Endothelial cell of umbilical vein (primary cell): ENCODE results near the gene SMC5. TPM values are rescaled to one million over a fixed set of nuclear protein-coding genes. Genes with fewer than 3 reads are reported as not detected.

Experiments used
- BruUV-seq: library from RNA; stranded (reverse); fragments of 400-500 nt; replicated peaks from 2 replicates; lab custom pipeline; 2021; lab: Mats Ljungman, UMichigan
- CTCF ChIA-PET: fragments of 300-600, 350-600 bp; sonication (Branson Sonifier 250); formaldehyde crosslinking; loops from one replicate; lab custom pipeline; 2021; ENCODE audit warnings: antibody characterized with exemption, inconsistent platforms; lab: Charles Lee
- POLR2A ChIA-PET: fragments of 300-600, 350-600 bp; sonication (Branson Sonifier 250); formaldehyde crosslinking; loops from one replicate; lab custom pipeline; 2021; ENCODE audit warnings: antibody characterized with exemption, inconsistent platforms; lab: Charles Lee
- DNase-seq: peaks from one replicate; pipeline ENCODE4 v3.0.0-alpha.2; 2011; ENCODE audit warnings: low read depth, low spot score
- FAIRE-seq: peaks from 2 replicates; lab custom pipeline; 2011; peaks lifted over from hg19 to GRCh38; lab: Jason Lieb, UNC
- H2AFZ ChIP-seq: 2 replicates; pipeline ENCODE4 v1.6.0; 2012; ENCODE audit warnings: low read depth, low read length, control low read depth, inconsistent platforms
- H3K27ac ChIP-seq: 2 replicates; pipeline ENCODE4 v1.5.1; 2011; ENCODE audit warnings: low read depth, mild to moderate bottlenecking, control low read depth, low read length, moderate library complexity; ENCODE audit not compliant: insufficient read depth
- H3K27me3 ChIP-seq, 2 experiments: 2 replicates each; pipeline versions ENCODE4 v1.6.0 to v1.6.1; 2011; ENCODE audit warnings: low read length in 2 of 2, mixed read lengths in 1 of 2; ENCODE audit not compliant: control insufficient read depth in 2 of 2, insufficient read depth in 2 of 2
- H3K36me3 ChIP-seq, 2 experiments: 2 replicates in 1 of 2; 3 replicates in 1 of 2; pipeline ENCODE4 v1.5.1; 2011; ENCODE audit warnings: low read length in 2 of 2, mild to moderate bottlenecking in 1 of 2, moderate library complexity in 1 of 2; ENCODE audit not compliant: control insufficient read depth in 2 of 2, insufficient read depth in 2 of 2; ENCODE audit errors: extremely low read depth in 1 of 2
- H3K4me1 ChIP-seq: 3 replicates; pipeline ENCODE4 v1.5.1; 2011; ENCODE audit warnings: mild to moderate bottlenecking, low read length; ENCODE audit not compliant: control insufficient read depth, insufficient read depth; ENCODE audit errors: extremely low read depth
- H3K4me2 ChIP-seq: 2 replicates; pipeline ENCODE4 v1.6.1; 2011; ENCODE audit warnings: low read length, control low read depth, mixed read lengths; ENCODE audit not compliant: insufficient read depth
- H3K4me3 ChIP-seq, 3 experiments: fragments of 200-600 bp in 1 of 3; sonication (generic), shearing (Covaris generic) in 1 of 3; replicated peaks in 1 of 3; 2 replicates each; pipeline ENCODE4 v1.5.1; 2011 to 2016; ENCODE audit warnings: control low read depth in 3 of 3, low read length in 3 of 3, mild to moderate bottlenecking in 2 of 3, inconsistent platforms in 1 of 3, low read depth in 1 of 3, moderate library complexity in 1 of 3; ENCODE audit not compliant: insufficient read depth in 1 of 3
- H3K79me2 ChIP-seq: 2 replicates; pipeline ENCODE4 v1.6.0; 2012; ENCODE audit warnings: low read length, inconsistent platforms; ENCODE audit not compliant: control insufficient read depth, insufficient read depth
- H3K9ac ChIP-seq: replicated peaks from 2 replicates; pipeline ENCODE3; 2011; ENCODE audit warnings: low read length, control low read depth; ENCODE audit not compliant: insufficient read depth; ENCODE audit errors: extremely low read depth
- H3K9me1 ChIP-seq: replicated peaks from 3 replicates; pipeline ENCODE4 v1.6.0; 2011; ENCODE audit warnings: mild to moderate bottlenecking, low read length; ENCODE audit not compliant: control insufficient read depth, insufficient read depth; ENCODE audit errors: extremely low read depth
- H3K9me3 ChIP-seq: replicated peaks from 2 replicates; pipeline ENCODE4 v1.5.1; 2012; ENCODE audit warnings: low read length, inconsistent platforms; ENCODE audit not compliant: control insufficient read depth, insufficient read depth
- H4K20me1 ChIP-seq: replicated peaks from 2 replicates; pipeline ENCODE3; 2011; ENCODE audit warnings: mild to moderate bottlenecking, low read length; ENCODE audit not compliant: control insufficient read depth, insufficient read depth; ENCODE audit errors: extremely low read depth
- EZH2 ChIP-seq: IDR thresholded peaks from 2 replicates; pipeline ENCODE4 v1.6.1; 2012; ENCODE audit warnings: borderline replicate concordance, low read depth, mild to moderate bottlenecking, moderate library complexity, low read length, inconsistent platforms; ENCODE audit not compliant: severe bottlenecking
- FOS ChIP-seq: IDR thresholded peaks from 2 replicates; pipeline ENCODE4 v1.6.1; 2011; ENCODE audit warnings: mild to moderate bottlenecking, low read length, moderate library complexity, borderline replicate concordance; ENCODE audit not compliant: insufficient read depth
- POLR2A ChIP-seq: IDR thresholded peaks from 2 replicates; pipeline ENCODE4 v1.6.1; 2012; ENCODE audit warnings: low read depth, mild to moderate bottlenecking, control low read depth, low read length
- dilution Hi-C: fragments of 300-500 bp; cut with MboI; formaldehyde crosslinking; loops from one replicate; pipeline ENCODE4 v1.15.0; 2019; ENCODE audit warnings: low sequenced_read_pairs; ENCODE audit not compliant: extremely low pct_ligation_motif_present
- intact Hi-C: fragments of 100-400 bp; cut with micrococcal nuclease; formaldehyde crosslinking; loops from one replicate; pipeline ENCODE4 v1.10.0; 2022
- polyA plus RNA-seq, 4 experiments: library from polyadenylated mRNA; depleted of rRNA in 3 of 4; stranded (reverse) in 3 of 4; unstranded in 1 of 4; fragments of >200 nt; gene quantifications; 2 replicates each; pipeline versions ENCODE4 v1.2.1 to v1.2.3, GENCODE V29; 2011 to 2012; ENCODE audit warnings: missing spikeins in 1 of 4
- total RNA-seq: library from RNA; stranded (reverse); gene quantifications from 2 replicates; pipeline ENCODE4 v1.2.3, GENCODE V29; 2021
- TF ChIP-seq, protein P1 (sequence below), 2 donors: IDR thresholded peaks; 1 replicate in 1 of 2; 2 replicates in 1 of 2; pipeline ENCODE4 v1.5.1; 2011; ENCODE audit warnings: low read length in 2 of 2, mild to moderate bottlenecking in 2 of 2, moderate library complexity in 2 of 2, control low read depth in 1 of 2, inconsistent platforms in 1 of 2, low read depth in 1 of 2; ENCODE audit not compliant: insufficient read depth in 1 of 2; ENCODE audit errors: extremely low read depth in 1 of 2

SMC5 gene
- total and polyA plus RNA-seq, 2 donors (not counting 3 experiments of a cell fraction or from before 2014, with no cell fraction given) = 17.1 to 32.8 TPM

DNA sequence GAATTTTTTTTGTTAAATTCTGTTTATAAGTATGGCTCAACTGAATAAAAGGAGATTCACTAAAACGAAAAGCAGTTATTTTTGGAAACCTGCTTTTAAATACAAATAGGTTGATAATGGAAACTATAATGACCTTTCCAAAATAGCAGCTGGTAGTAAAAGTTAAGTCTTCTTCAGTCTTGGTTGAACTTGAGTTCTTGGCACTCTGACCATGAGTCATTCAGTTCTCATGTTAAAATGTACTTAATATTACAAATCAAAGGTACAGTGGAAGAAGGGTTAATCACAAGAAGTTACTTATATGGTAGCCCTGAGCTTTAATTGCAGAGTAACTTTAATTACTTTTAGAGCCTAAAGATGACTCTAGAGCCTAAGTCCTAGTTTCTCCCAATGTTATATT, 93.6 kb downstream of the SMC5 start:
- Histone ChIP-seq H3K79me2 (no peaks in the 10 kb centered on the region), H3K4me1 (no peaks in the 10 kb centered on the region), H3K27me3 (no peaks in the 10 kb centered on the region), H3K9ac (no peak overlapping the region), H3K27ac (no peak overlapping the region), H3K9me3 (no peaks in the 10 kb centered on the region), H3K9me1 (no peaks in the 10 kb centered on the region), H3K4me3 (no peak overlapping the region), H2AFZ (no peak overlapping the region), H3K36me3 (peaks cover 2 to 8% of the 10 kb centered on the region in 2 experiments), H3K4me2 (no peak overlapping the region), H4K20me1 (no peaks in the 10 kb centered on the region)
- ChIA-PET CTCF (interaction anchor here (0.7 to 3.8 kb wide), 6 partner anchors 12 to 250 kb away, joined by 3 to 30 read pairs (median 4); no protein-coding TSS in a partner anchor), POLR2A (interaction anchor here (0.9 kb wide), 1 partner anchor 68 kb away, joined by 3 read pairs; no protein-coding TSS in a partner anchor)
- intact Hi-C loops = loop anchor here (2.0 kb wide), 1 partner anchor 60 kb away; no protein-coding TSS in a partner anchor
- BruUV-seq = no TSS peak
- TF ChIP-seq, protein P1, sequence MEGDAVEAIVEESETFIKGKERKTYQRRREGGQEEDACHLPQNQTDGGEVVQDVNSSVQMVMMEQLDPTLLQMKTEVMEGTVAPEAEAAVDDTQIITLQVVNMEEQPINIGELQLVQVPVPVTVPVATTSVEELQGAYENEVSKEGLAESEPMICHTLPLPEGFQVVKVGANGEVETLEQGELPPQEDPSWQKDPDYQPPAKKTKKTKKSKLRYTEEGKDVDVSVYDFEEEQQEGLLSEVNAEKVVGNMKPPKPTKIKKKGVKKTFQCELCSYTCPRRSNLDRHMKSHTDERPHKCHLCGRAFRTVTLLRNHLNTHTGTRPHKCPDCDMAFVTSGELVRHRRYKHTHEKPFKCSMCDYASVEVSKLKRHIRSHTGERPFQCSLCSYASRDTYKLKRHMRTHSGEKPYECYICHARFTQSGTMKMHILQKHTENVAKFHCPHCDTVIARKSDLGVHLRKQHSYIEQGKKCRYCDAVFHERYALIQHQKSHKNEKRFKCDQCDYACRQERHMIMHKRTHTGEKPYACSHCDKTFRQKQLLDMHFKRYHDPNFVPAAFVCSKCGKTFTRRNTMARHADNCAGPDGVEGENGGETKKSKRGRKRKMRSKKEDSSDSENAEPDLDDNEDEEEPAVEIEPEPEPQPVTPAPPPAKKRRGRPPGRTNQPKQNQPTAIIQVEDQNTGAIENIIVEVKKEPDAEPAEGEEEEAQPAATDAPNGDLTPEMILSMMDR (IDR thresholded peaks at IDR 0.05; ENCODE audit: extremely low read depth in 1 of 2, insufficient read depth in 1 of 2, low read depth in 1 of 2, low read length in 2 of 2) = no peak
- TF ChIP-seq FOS (no peak), EZH2 (no peak), POLR2A (no peak)
- FAIRE-seq (no peak), DNase-seq (peak; percentile 20)
- dilution Hi-C loops = no loop called here

DNA sequence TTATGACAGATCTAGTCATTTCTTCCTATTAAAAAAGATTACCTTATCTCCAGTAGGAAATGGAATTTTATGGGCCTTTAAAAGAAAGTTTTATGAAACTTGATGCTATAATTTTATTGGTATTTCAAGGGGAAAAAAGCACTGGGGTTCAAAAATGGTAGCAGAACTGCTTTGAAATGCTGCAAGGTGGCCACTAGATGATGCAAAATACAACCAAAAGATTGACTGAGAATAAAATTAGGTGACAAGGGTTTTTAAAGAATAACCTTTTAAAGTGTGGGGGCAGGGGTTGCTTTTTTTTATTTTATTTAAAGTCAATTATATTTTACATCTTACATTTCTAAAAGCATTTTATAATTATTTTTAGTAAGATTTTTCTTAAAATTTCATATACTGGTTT, 94.0 kb downstream of the SMC5 start:
- peak; percentile 6 for DNase-seq
- H3K9me3 ChIP-seq = no peaks in the 10 kb centered on the region
- no peak overlapping the region for H3K27ac ChIP-seq
- POLR2A ChIA-PET = no interaction called here
- CTCF ChIA-PET = interaction anchor here (0.9 to 3.8 kb wide), 2 partner anchors 53 to 250 kb away, joined by 4 to 30 read pairs; no protein-coding TSS in a partner anchor
- dilution Hi-C loops (no loop called here), intact Hi-C loops (loop anchor here (1.0 to 2.0 kb wide), 2 partner anchors 60 to 249 kb away; no protein-coding TSS in a partner anchor)
- H3K9ac ChIP-seq = no peak overlapping the region
- H3K4me1 ChIP-seq = no peaks in the 10 kb centered on the region
- no peaks in the 10 kb centered on the region for H3K9me1 ChIP-seq
- no peak overlapping the region for H3K4me3 ChIP-seq
- no peak for FAIRE-seq
- TSS peak; percentile 9 for BruUV-seq
- TF ChIP-seq, protein P1 (IDR thresholded peaks at IDR 0.05; ENCODE audit: extremely low read depth in 1 of 2, insufficient read depth in 1 of 2, low read depth in 1 of 2, low read length in 2 of 2) = peak; percentile 8 to 42
- no peak for TF ChIP-seq POLR2A
- no peaks in the 10 kb centered on the region for H4K20me1 ChIP-seq
- H3K79me2 ChIP-seq = no peaks in the 10 kb centered on the region
- H3K27me3 ChIP-seq = no peaks in the 10 kb centered on the region
- H3K4me2 ChIP-seq = no peak overlapping the region
- peaks cover 3 to 8% of the 10 kb centered on the region in 2 experiments for H3K36me3 ChIP-seq
- no peak overlapping the region for H2AFZ ChIP-seq
